Body of pancreas (tissue), 4 donors: ENCODE data around the gene SLC6A1. TPM values are rescaled to one million over a fixed set of nuclear protein-coding genes. Genes with fewer than 3 reads are reported as not detected.
A peak's percentile ranks its signal among the peaks of the same experiment; 100 is the strongest.

Experiments
- ATAC-seq: fragments of 150-250 bp; one replicate; pipeline ENCODE4 v1.9.1; 2016
- DNase-seq, 4 donors: peaks; one replicate each; pipeline ENCODE4 v3.0.0-alpha.2; 2019
- H3K27ac ChIP-seq, 4 donors: fragments of 200-600 bp; sonication (generic); 1 replicate in 3 of 4; 2 replicates in 1 of 4; pipeline versions ENCODE4 v1.5.1 to v1.6.1; 2016 to 2019; ENCODE audit warnings: mild to moderate bottlenecking in 1 of 4, mixed read lengths in 1 of 4, moderate library complexity in 1 of 4
- H3K27me3 ChIP-seq, 2 donors: fragments of 200-600 bp; sonication (generic); one replicate each; pipeline ENCODE4 v1.6.0; 2016; ENCODE audit warnings: mild to moderate bottlenecking in 1 of 2
- H3K36me3 ChIP-seq, 2 donors: fragments of 200-600 bp; sonication (generic); replicated peaks in 1 of 2; 2 replicates each; pipeline ENCODE4 v1.5.1; 2016; ENCODE audit warnings: low read depth in 2 of 2; ENCODE audit not compliant: insufficient read depth in 1 of 2
- H3K4me1 ChIP-seq: fragments of 200-600 bp; sonication (generic); one replicate; pipeline ENCODE4 v1.6.0; 2016
- H3K4me3 ChIP-seq, 2 donors: fragments of 200-600 bp; sonication (generic); 1 replicate in 1 of 2; 2 replicates in 1 of 2; pipeline ENCODE4 v1.5.1; 2016 to 2019
- H3K9me3 ChIP-seq, 3 donors: fragments of 200-600 bp; sonication (generic); 1 replicate in 2 of 3; 2 replicates in 1 of 3; pipeline ENCODE4 v1.5.1; 2016
- CTCF ChIP-seq, 7 experiments: fragments of 450-650 bp in 4 of 7; fragments of 200-600 bp in 3 of 7; sonication (generic) in 3 of 7; IDR thresholded peaks; one replicate each; pipeline ENCODE4 v1.5.1; 2016 to 2019; ENCODE audit warnings: antibody characterized with exemption in 7 of 7
- POLR2A ChIP-seq, 3 donors: fragments of 450-650 bp; IDR thresholded peaks; one replicate each; pipeline ENCODE4 v1.6.1; 2016; ENCODE audit warnings: antibody characterized with exemption in 3 of 3, mild to moderate bottlenecking in 2 of 3
- WGBS, 2 donors: methylation state at CpG; one replicate each; pipeline ENCODE4 v1.1.5; 2017; 5-methylcytosine and 5-hydroxymethylcytosine counted together
- intact Hi-C: fragments of 100-400 bp; cut with DNase I; formaldehyde crosslinking; loops from one replicate; pipeline ENCODE4 v1.15.1; 2023
- total RNA-seq, 2 donors: library from RNA; depleted of rRNA; stranded (reverse); fragments of >200 nt; gene quantifications; one replicate each; pipeline ENCODE4 v1.1.0, GENCODE V29; 2016

SLC6A1 gene
- total RNA-seq, 2 donors from 2014 or later = 0.26 to 0.66 TPM

- no peaks in the 10 kb centered on the region for H3K9me3 ChIP-seq
- no peak for DNase-seq
- intact Hi-C loops = no loop called here
- no peaks in the 10 kb centered on the region for H3K27me3 ChIP-seq
- TF ChIP-seq POLR2A (IDR thresholded peaks at IDR 0.05) = no peak
- TF ChIP-seq CTCF (IDR thresholded peaks at IDR 0.05) = no peak
- 75 to 89% methylated on average over 3 of the region's 3 CpGs for WGBS, 2 donors
- H3K36me3 ChIP-seq = no peaks in the 10 kb centered on the region
- no peak for ATAC-seq
- H3K4me3 ChIP-seq = no peak overlapping the region
- H3K27ac ChIP-seq = peak overlapping the region in 1 of 4 donors; percentile 22
- H3K4me1 ChIP-seq = peaks cover 18% of the 10 kb centered on the region
These were observed 9.1 kb downstream of the SLC6A1 start for GRCh38 chr3:11001658-11002021.

GRCh38 chr3:11002371-11002807 is 9.8 kb downstream of the SLC6A1 start:
- H3K27ac ChIP-seq = peak overlapping the region in 1 of 4 donors; percentile 22
- H3K36me3 ChIP-seq = no peaks in the 10 kb centered on the region
- H3K9me3 ChIP-seq = no peaks in the 10 kb centered on the region
- WGBS, 2 donors = 14 to 29% methylated on average over 5 of the region's 5 CpGs
- intact Hi-C loops = no loop called here
- TF ChIP-seq CTCF (IDR thresholded peaks at IDR 0.05) = no peak
- TF ChIP-seq POLR2A (IDR thresholded peaks at IDR 0.05) = no peak
- no peak for ATAC-seq
- no peaks in the 10 kb centered on the region for H3K27me3 ChIP-seq
- no peak overlapping the region for H3K4me3 ChIP-seq
- peaks cover 18% of the 10 kb centered on the region for H3K4me1 ChIP-seq
- DNase-seq = peak in 3 of 4 donors; percentile 20 to 31 (median 30)

GRCh38 chr3:11004563-11004962 is 12.0 kb downstream of the SLC6A1 start:
- no peak for ATAC-seq

GRCh38 chr3:11005686-11006256 is 13.2 kb downstream of the SLC6A1 start:
- WGBS, 2 donors = 62 to 66% methylated on average over 5 to 6 of the region's 6 CpGs
- ATAC-seq = no peak
- no peak overlapping the region for H3K27ac ChIP-seq

More at GRCh38 chr3:11004563-11004962, 12.0 kb downstream of the SLC6A1 start:
- WGBS, 2 donors = 49 to 55% methylated on average over 8 of the region's 8 CpGs
- Histone ChIP-seq H3K4me1 (peaks cover 18% of the 10 kb centered on the region), H3K4me3 (no peak overlapping the region), H3K27me3 (no peaks in the 10 kb centered on the region), H3K36me3 (no peaks in the 10 kb centered on the region), H3K9me3 (no peaks in the 10 kb centered on the region), H3K27ac (no peak overlapping the region)
- intact Hi-C loops = no loop called here
- DNase-seq = no peak
- no peak for TF ChIP-seq POLR2A (IDR thresholded peaks at IDR 0.05)
- TF ChIP-seq CTCF (IDR thresholded peaks at IDR 0.05) = no peak

More at GRCh38 chr3:11005686-11006256, 13.2 kb downstream of the SLC6A1 start:
- peaks cover 17% of the 10 kb centered on the region for H3K4me1 ChIP-seq
- intact Hi-C loops = no loop called here
- no peaks in the 10 kb centered on the region for H3K36me3 ChIP-seq
- DNase-seq = no peak
- H3K9me3 ChIP-seq = no peaks in the 10 kb centered on the region
- TF ChIP-seq POLR2A (IDR thresholded peaks at IDR 0.05) (no peak), CTCF (IDR thresholded peaks at IDR 0.05) (no peak)
- no peak overlapping the region for H3K4me3 ChIP-seq
- H3K27me3 ChIP-seq = no peaks in the 10 kb centered on the region
